Measurements from ENCODE around the gene MRPL12. TPM values are rescaled to one million over a fixed set of nuclear protein-coding genes. Genes with fewer than 3 reads are reported as not detected.
"Not testable (repeated sequence)": the region's sequence is repeated elsewhere in the genome, so short reads cannot be mapped to it uniquely, and the experiment has no call there.

Gene MRPL12
- total RNA-seq, 1 experiment from 2014 or later, result 14.1 TPM

DNA sequence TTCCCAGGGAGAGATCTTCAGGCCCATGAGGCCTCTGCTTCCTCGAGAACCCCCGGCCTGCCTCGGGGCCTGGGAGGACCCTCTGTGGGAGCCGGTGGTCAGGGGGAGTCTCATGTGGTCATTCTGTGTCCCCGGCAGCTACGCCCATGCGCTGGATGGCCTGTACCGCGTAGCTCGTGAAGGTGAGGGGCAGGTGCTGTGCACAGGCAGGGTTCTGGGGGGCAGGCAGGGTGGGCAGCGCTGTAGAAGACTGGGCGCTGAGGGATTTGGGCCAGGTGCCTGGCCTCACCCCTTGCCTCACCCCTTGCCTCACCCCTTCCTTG is 13.5 kb downstream of the MRPL12 start:
- no peak for DNase-seq (ENCODE audit: low read depth)

DNA sequence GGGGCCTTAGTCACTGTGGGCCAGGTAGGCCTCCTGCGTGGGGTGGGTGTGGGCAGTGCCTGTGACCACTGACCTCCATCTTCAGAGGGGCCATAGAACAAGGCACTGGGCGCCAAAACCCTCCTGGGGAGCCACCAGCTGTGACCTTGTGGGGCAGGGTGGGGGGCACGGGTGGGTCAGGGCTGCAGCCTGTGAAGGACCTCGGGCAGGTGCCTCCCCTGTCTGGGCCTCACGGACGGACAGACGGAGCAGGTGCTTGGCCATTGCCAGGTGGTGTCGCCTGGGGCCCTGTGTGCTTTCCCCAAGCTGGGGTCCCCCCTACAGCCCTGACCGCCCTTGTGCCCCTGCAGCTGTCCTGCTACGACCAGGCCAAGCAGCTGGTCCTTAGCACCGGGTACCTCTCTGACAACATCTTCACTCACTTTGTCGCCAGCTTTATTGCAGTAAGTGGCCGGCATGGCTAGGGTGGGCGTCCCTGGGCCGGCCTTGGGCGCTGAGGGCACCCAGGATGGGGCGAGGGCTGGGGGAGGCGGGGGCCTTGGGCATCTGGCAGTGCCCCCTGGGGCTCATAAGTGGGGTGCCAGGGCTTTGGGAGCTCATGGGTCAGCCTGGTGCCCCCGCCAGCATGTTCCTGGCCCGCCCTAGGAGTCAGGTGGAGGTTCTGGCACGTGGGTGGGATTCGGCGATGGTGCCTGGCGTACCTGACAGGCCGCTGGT is 14.0 kb downstream of the MRPL12 start:
- DNase-seq (ENCODE audit: low read depth), result no peak

GRCh38 chr17:81717766-81718089 is 14.6 kb downstream of the MRPL12 start:
- DNase-seq (ENCODE audit: low read depth), result no peak

DNA sequence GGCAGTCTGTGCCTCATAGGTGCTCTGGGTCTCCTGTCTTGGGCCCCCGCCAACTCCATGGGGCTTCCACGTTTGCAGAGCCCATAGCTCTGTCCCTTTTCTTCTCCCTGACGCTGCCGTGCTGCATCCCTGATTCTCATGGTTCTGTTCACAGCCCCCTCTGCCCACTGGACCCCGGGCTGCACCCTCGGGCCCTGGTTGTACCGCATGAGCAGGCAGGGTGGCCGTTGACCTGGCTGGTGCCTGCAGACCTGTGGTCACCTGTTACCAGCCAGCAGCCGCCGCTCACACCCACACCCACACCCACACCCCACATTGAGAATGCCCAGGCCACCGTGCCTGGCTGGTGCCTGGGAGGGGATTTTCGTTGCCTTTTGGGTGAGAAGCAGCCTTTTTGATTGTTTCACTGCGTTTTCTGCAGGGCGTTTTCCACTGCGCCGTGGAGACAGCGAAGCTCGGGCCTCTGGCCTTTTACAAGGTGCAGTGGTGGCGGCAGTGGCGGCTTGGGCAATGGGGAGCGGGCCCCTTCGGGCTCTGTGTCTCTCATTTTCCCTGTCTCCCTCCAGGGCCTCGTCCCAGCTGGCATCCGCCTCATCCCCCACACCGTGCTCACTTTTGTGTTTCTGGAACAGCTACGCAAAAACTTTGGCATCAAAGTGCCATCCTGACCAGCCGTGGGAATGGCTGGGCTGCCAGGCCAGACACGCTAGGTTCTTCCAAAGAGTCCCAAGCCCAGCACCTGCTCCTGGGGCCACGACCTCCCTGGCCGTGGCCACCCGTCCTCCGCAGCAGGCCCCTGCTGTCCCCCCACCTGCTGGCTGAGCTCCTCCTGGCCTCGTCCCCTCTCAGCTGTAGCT is 16.5 kb downstream of the MRPL12 start:
- no peak for DNase-seq (ENCODE audit: low read depth)

DNA sequence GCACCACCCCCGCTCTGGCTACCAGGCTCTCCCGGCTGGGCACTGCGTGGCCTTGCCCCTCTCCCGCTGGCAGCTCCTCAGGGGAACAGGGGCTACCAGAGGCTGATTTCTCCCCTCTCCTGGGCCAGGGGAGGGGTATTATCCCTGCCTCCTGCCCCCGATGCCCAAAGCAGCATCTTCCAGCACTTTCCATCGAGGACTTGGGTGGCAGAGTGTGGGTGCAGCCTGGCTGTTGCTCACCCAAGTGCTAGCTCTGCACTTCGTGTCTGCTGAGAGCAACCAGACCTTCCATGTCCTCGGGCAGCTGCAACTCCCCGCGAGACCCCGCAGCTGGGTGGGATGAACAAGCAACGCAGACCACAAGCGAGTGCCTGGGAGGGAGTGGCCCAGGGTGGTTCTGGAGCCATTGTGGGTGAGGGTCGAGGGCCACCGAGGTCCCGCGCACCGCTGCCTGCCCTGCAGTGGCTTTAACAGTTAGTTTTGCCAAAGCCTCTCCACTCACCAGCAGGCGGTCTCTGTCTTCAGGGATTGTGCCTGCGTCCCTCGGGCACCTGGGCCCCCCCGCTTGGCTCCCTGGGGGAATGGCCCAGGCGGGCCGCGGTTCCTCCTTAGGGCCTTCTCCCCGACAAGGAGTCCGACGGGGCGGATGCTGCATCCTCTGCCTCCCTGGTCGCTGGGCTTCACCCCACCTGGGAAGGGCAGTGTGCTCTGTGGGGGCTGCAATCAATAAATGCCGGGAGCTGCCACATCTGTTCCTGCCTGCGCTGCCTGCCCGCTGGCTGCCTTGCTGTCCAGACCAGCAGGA is 17.3 kb downstream of the MRPL12 start:
- DNase-seq (ENCODE audit: low read depth), result no peak

DNA sequence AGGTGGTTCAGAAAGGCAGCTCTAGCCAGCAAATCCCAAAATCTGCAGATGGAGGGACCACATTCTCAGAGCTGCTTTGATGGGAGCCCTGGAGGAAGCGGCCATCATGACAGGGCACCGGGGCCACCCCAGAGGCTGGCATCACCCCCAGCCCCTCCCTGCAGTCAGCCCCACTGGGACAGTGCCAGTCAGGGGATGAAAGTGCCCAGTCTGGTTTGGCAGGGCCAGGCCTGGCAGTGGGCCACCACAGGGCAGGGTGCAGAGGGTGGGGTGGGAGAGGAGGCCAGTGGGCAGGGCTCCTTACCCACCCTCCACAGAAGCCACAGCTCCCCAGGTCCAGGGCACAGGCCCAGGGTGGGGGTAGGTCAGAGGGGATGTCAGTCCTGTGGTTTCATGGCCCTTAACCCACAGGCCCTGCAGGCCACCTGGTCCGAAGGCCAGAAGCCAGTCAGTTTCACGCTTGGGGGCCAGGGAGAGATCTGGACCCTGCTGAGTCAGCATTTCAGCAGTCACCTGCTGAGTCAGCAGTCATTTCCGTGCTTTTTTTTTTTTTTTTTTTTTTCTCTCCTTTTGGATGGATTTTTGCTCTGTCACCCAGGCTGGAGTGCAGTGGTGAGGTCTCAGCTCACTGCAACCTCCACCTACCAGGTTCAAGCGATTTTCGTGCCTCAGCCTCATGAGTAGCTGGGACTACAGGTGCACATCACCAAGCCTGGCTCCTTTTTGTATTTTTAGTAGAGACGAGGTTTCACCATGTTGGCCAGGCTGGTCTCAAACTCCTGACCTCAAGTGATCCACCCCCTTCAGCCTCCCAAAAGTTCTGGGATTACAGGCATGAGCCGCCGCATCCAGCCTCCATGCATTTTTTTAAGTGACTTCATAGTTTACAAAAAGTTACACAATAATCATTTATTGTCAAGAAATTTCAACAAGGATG is 19.3 kb downstream of the MRPL12 start:
- peak; percentile 61 for DNase-seq (ENCODE audit: low read depth)

DNA sequence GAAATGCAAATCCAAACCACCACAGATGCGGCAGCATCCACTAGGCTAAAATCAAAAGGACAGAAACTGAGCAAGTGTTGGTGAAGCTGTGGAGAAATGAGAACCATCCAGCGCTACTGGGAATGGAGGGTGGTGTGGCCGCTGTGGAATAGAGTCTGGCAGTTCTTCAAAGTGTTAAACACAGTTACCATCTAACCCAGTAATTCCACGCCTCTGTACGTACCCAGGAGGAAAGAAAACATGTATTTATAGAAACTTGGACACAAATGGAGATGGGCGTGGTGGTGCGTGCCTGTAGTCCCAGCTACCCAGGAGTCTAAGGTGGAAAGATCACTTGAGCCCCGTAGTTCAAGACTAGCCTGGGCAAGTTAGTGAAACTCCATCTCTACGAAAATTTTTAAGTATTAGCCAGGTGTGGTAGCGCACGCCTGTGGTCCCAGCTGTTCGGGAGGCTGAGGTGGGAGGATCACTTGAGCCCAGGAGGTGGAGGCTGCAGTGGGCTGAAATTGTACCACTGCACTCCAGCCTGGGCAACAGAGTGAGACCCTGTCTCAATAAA is 20.6 kb downstream of the MRPL12 start:
- no peak for DNase-seq (ENCODE audit: low read depth)

DNA sequence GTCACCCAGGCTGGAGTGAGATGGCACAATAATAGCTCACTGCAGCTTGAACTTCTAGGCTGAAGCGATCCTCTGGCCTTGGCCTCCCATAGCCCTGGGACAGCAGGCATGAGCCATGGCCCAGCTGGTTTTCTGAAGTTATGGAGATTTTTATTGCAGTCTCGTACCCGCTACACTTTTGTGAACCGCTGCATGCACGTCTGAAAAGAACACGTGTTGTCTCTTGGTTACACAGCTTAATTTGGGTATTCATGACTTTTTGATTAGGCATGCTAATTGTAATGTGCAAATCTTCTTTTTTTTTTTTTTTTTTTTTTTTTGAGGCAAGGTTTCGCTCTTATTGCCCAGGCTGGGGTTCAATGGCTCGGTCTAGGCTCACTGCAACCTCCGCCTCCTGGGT is 22.3 kb downstream of the MRPL12 start:
- no peak for DNase-seq (ENCODE audit: low read depth)

DNA sequence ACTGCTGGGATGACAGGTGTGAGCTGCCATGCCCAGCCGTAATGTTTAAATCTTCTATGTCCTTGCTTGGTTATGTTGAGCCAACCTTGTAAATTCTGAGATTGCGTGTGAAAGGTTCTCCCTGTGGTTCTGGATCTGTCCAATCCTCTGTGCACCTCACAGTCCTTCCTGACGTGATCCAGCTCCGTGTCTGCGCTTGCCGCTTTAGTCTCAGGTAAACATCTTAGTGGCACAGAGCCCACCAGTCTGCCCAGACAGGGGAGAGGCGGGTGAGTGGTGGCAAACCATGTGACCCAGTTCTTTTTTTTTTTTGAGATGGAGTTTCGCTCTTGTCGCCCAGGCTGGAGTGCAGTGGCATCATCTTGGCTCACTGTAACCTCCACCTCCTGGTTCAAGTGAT is 22.8 kb downstream of the MRPL12 start:
- DNase-seq (ENCODE audit: low read depth), result no peak

- DNase-seq (ENCODE audit: low read depth), result no peak
Observed at GRCh38 chr17:81727324-81728031, 24.3 kb downstream of the MRPL12 start.

- peak; percentile 73 for DNase-seq (ENCODE audit: low read depth)
Observed at GRCh38 chr17:81733507-81734404, 30.6 kb downstream of the MRPL12 start.

- DNase-seq (ENCODE audit: low read depth), result no peak
Observed at GRCh38 chr17:81734405-81735263, 31.5 kb downstream of the MRPL12 start.

GRCh38 chr17:81735264-81736102 is 32.3 kb downstream of the MRPL12 start:
- peak; percentile 84 for DNase-seq (ENCODE audit: low read depth)

DNA sequence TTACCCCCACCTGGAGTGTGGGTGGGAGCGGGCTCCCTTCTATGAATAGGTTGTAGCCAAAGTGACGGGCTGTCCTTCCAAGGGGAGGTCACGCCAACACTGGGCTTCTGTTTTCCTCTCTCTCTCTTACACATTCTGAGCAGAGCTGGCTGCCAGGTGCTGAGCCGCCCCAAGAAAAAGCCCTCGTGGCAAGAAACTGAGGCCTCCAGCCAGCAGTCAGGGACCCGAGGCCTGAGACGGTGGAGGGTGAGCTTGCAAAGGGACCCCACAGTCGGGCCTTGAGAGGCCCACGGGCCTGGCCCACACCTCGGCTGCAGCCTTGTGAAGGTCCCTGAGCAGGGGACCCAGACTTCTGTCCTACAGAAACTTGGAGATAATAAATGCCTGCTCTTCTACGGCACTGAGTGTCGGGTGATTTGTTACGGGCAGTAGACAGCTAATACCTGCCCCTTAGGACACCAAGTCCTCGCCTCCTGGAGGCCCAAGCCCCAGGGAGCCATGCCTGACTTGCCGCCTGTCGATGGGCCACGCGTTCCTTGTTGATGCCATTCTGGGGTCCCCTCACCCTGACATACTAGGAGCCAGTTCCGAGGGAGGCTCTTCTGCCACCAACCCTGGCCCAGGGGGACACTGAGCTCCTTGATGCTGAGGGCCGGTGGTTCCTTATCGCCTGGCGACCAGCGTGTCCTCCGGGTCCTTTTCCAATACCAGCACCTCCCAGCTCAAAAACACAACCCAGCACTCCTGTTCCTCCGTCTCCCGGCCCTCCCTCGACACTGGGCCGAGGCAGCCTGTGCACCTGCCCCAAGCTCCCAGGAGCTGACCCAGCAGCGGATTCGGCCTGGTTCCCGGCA is 35.0 kb downstream of the MRPL12 start:
- no peak for DNase-seq (ENCODE audit: low read depth)

- no peak for DNase-seq (ENCODE audit: low read depth)
Observed at GRCh38 chr17:81738801-81739393, 35.7 kb downstream of the MRPL12 start.

DNA sequence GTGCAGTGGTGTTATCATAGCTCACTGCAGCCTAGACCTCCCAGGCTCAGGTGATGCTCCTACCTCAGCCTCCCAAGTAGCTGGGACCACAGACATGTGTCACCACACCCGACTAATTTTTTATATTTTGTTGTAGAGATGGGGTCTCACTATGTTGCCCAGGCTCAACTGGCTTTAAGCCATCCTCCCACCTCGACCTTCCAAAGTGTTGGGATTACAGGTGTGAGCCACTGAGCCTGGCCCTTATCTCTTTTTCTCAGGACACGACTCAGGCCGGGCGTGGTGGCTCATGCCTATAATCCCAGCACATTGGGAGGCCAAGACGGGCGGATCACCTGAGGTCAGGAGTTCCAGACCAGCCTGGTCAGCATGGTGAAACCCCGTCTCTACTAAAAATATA is 36.4 kb downstream of the MRPL12 start:
- DNase-seq (ENCODE audit: low read depth), result not testable (repeated sequence)
